Superior temporal gyrus (tissue), 1 donor: ENCODE data around the gene DDX10.
"Not testable (repeated sequence)": the region's sequence is repeated elsewhere in the genome, so short reads cannot be mapped to it uniquely, and the experiment has no call there.

ENCODE experiments used
- DNase-seq: peaks from one replicate; pipeline ENCODE4 v3.0.0-alpha.2; 2016; ENCODE audit errors: extremely low spot score

Gene DDX10

DNA sequence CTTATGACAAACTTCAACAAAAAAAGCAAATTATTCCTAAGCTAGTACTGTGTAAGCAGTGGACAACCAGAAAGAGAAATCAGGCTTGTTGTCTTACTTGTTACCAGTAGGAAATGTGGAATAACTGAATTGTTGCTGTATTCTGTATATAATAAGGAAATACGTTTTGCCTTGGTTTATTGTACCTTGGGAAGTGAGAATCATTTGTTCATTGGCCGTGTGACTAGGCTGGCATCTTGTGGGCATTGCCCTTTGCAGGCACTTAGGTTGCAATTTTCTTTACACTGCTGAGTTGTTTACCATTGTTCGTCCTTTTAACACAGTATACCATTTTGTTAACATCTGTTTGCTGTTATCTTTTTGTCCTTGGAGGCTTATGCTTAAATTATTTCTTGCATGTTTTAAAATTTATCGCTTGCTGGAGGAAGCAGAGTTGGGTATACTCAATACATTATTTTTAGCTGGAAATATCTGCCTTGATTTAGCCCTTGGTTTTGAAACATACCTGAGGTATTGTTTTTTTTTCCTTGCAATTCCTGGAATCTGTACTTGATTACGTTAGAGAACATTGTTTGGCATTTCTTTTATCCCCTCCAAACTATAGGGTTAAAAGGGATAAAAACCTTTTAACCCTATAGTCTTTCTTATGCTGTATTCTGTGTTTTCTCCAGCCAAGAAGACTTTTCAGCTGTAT lies 109.3 kb downstream of the DDX10 start:
- DNase-seq = no peak

DNA sequence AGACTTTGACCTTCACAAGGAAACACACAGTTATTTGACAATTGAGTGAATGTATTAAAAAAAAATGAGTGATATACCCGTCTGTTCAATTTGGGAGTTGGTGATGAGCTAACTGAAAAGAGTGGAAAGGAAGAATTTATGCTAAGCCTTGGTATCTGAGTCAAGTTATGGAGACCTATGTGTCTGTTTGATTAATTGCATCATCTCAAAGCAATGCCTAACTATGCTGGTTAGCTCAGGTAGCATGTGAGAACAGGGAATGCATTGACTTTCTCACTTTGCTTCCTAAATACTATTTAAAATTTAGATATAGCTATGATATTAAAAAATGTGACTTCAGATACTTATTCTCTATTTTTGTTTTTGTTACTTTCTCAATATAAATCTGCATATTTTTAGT lies 110.5 kb downstream of the DDX10 start:
- DNase-seq = no peak

DNA sequence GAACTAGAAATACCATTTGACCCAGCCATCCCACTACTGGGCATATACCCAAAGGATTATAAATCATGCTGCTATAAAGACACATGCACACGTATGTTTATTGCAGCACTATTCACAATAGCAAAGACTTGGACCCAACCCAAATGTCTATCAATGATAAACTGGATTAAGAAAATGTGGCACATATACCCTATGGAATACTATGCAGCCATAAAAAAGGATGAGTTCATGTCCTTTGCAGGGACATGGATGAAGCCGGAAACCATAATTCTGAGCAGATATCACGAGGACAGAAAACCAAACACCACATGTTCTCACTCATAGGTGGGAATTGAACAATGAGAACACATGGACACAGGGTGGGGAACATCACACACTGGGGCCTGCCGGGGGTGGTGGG lies 114.3 kb downstream of the DDX10 start:
- not testable (repeated sequence) for DNase-seq

DNA sequence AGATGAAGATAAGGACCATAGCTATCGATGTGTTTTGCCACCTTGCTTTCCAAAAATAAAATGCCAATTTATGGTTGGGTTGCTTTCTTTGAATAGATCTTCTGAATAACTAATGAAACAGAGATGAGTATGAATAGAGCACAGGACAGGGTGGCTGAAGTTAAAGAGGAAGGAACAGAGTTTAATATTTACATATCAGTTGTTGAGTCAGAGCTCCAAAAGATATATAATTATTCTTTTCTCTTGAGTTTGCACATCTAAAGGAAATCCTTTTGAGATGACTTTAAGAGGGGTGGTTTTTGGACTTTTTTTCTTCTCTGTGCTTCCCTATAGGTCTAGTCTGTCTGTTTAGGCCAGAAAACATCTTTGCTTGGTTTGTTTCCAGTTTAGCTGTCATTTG lies 115.2 kb downstream of the DDX10 start:
- no peak for DNase-seq

DNA sequence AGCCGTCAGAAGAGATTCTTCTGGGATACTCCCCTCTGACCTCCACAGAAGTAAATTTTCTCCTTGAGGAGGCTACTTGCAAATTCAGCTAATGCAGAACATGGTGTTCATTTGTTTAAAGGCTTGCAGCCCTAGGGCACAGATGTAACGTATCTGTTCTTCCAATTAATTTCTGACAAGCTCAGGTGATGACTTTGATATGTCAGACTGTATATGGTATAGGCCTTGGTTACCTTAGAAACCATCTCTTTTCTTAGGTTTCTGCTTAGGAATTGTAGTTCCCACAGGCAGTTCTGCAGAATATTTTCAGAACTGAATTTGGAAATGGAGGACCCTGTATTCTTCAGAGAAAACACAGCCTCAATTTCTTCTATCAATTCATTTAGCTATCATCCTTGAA lies 117.1 kb downstream of the DDX10 start:
- DNase-seq = no peak

DNA sequence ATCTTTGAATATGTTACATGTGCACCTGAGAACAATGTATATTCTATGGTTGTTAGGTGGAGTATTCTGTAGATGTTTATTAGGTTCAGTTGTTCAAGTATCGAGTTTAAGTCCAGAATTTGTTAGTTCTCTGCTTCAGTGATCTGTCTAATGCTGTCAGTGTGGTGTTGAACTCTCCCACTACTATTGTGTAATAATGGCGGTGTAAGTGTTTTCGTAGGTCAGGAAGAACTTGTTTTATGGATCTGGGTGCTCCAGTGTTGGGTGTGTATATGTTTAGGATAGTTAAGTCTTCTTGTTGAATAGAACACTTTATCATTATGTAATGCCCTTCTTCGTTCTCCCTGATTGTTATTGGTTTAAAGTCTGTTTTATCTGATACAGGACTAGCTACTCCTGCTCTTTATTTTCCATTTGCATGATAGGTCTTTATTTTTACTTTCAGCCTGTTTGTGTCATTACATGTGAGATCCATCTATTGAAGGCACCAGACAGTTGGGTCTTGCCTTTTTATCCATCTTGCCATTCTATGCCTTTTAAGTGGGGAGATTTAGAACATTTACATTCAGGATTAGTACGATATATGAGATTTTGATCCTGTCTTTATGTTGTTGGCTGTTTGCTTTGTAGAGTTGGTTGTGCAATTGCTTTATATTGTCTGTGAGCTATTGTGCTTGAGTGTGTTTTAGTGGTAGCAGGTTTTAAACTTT lies 121.6 kb downstream of the DDX10 start:
- no peak for DNase-seq

DNA sequence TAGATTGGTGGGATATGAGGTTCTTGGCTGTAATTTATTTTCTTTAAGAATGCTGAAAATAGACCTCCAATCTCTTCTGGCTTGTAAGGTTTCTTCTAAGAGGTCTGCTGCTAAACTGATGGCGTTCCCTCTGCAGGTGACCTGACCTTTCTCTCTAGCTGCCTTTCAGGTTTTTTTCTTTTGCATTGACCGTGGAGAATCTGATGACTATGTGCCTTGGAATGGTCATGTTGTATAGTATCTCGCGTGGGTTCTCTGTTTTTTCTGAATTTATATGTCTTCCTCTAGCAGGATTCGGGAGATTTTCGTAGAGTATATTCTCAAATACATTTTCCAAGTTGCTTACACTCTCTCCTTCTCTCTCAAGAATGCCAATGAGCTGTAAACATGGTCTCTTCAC lies 122.2 kb downstream of the DDX10 start:
- no peak for DNase-seq

DNA sequence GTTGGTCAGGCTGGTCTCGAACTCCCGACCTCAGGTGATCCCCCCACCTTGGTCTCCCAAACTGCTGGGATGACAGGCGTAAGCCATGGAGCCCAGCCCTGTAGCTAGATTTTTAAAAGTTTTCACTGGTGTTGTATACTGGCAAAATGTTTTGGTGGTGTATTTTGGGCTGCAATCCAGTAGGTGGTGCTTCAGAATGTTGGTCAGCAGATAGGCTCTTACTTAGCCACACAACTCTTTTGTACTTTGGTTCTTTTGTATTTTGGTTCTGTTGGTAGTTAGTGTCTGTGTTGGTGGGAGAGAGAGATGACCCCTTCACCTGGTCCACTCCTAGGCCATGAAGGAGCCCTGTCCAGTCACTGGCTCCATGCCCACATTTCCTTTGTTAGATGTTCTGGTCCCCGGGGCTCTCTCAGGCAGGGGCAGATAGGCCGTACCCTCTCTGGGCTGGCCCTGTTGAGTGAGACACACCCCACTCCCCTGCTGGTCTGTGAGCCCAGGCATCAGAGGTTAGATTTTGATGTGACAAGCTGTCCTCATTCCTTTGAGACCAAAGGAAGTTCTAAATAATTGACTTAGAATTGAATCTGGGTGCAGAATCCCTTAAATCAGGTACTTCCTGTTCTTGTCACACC lies 123.8 kb downstream of the DDX10 start:
- DNase-seq = no peak

DNA sequence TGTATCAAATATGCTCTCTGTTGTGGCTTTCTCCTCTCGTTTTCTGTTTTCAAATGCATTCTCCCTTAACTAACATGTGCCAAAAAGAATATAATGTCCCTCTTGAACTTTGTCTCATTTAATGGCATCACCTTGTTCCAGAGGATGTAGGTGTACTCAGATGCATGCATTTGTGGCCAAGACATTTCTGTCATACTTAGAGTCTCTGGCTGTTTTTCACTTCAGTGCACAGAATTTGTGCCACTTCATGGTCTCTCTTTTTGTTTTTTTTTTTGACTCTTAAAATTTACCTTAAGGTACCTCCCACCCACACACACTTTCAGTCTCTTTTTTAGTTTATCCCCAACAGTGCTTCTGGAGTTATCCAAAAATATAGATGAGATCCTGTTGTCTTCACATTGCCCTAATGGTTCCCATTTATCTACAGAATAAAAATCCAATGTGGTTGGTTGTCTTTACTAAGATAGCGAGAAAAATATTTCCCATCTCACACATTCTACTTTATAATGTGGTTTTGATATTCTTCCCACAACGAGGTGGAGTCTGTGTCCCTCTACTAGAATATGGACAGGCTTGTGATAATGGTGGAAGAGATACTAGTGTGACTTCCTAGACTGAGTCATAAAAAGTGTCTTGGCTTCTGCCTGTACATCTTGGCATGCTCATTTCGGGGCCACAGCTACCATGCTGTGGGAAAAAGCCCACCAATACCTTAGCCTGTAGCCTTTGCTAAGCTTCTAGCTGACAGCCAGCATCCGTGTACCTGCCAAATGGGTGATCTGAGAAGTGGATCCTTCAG lies 125.8 kb downstream of the DDX10 start:
- DNase-seq = no peak

DNA sequence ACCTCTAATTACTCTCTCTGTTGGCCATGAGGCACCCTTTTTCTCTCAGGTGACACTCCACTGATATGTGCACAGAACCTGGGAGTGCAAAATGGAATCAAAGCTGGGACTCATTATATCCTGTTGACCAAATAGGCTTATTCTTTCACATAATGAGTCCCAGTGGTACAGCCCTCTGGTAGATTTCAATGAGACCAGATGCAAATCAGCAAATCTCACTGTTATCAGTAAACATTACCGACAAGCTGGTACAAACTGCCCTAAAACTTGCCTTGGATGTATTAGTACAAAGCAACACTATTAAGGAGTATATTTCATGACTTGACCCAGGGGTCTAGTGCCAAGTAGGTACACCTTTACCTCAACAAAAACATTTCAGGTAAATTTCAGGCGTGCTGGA lies 128.3 kb downstream of the DDX10 start:
- no peak for DNase-seq

DNA sequence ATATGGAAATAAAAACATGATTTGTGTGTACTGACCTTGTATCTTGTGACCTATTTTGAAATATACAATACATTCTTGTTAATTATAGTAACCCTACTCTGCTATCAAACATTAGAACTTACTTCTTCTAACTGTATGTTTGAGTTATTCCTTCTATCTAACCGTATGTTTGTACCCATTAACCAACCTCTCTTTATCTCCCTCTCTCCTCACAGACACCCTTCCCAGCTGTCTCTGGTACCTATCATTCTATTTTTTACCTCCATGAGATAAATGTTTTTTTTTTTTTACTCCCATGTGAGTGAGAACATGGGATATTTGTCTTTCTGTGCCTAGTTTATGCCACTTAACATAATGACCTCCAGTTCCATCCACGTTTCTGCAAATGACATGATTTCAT lies 128.7 kb downstream of the DDX10 start:
- DNase-seq = no peak

DNA sequence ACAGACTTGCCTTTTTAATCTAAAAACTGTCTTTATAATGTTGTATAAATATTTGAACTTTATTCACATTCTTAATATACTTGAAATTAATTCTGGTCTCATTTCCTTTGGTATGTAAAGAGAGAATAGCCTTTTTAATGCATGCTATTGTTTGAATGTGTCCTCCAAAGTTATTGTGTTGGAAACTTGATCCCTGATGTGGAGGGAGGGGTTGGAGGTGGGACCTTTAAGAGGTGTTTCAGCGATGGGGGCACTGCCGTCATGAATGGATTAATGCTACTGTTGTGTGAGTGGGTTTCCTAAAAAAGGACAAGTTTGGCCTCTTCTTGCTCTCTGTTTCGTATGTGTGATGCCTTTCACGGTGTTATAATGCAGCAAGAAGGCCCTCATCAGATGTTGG lies 131.7 kb downstream of the DDX10 start:
- no peak for DNase-seq

DNA sequence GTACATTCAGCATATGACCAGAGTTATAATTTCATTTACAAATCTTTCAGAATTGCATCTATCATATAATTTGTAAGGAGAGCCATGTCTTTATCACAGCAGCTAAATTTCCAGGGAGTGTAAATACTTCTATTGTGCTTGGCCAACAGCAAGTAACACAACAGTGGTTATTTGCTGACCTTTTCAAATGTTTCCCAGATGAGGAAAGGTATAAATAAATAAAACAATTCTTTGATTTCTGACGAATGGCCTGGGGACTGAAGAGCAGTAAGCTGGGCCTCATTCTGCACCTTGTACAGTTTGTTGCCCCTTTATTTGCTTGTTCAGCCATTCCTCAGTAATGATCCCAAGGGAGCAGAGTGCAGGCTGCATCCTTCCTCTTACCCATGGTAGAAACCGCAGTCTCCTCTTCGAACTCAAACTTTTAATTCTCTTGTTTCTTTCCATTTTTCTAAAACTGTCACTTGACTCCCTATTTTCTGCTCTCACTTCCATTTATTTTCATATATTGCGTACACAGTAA lies 132.8 kb downstream of the DDX10 start:
- DNase-seq = no peak

DNA sequence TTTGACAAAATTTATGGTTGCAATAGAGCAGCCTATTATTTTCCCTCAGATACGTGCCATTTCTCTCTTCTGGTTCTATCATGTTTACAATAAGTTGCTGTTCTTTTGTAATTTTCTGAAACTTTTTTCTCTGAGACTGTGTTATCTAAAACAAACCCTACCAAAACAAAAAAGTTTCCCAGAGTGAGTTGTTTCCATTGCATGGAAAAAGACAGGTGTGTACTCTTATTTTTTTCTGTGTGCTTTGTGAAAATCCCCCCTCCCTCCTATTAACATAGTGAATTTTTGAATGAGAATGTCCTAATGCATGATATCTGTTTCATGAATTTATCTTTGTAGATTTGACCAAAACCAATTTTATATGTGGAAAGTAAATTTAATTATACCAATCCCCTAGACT lies 137.6 kb downstream of the DDX10 start:
- no peak for DNase-seq

DNA sequence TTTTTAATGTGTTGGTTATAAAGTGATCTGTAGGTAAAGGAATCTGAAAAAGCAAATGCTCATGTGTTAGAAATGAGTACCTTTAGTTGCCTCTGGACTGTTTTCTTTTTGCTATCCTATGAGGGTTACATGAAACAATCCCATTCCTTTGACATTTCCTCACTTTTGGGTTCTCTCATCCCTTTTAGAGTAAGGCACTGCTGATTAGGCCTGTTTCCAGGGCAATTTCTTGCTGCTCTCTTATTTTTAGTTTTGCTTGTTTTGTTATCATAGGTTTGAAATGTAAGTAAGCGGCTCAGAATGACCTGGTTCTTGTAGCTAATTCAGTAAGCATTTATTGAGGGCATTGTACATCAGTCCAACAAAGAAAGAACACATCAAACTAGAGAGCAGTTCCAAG lies 138.9 kb downstream of the DDX10 start:
- DNase-seq = no peak

DNA sequence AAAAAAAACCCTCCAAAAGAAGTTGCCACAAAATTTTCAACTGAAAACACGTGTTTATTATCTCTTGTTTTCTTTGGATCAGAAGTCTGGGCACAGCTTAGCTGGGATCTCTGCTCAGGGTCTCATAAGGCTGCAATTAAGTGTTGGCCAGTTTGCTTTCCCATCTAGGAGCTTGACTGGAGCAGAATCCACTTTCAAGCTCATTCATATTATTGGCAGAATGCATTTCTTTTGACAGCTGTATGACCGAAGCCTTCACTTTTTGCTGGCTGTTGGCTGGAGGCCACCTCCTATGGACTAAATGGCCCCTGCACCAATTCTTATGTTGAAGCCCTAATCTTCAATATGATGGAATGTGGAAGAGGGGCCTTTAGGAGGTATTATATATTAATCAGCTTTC lies 139.6 kb downstream of the DDX10 start:
- no peak for DNase-seq

DNA sequence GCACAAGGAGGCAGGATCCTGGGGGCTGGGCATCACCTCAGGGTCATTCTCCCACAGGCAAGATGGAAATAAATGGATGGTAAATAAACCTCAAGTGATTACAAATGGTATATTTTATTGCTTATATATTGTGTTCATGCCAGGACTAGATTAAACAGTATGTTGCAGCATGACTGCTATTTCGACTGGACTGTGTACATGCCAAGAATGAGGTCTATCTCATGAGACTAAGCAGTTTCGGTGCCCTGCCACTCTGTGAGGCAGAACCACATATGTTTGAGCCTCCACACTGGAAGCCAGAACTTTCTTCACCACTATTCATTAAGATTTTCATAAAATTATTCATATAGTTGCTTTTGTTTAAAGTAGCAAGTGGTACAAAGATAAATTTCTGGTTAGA lies 140.2 kb downstream of the DDX10 start:
- no peak for DNase-seq

DNA sequence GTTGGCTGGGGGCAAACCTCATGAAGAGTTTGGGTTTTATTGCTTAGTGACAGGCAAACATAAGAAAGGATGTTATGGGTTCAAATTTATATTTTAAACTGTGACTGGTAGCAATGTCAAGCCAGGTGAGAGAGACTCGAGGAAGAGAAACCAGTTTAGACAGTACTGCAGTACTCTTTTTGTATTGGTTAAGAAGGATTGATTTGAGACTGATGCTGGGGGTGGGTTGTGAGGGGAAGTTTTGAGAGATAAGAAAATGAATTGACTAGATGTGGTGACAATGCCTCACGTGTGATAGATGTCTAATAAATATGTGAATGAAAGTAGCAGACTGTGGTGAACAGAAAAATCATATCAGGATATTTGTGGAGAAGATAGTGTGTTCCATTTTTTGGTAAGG lies 142.4 kb downstream of the DDX10 start:
- DNase-seq = no peak

DNA sequence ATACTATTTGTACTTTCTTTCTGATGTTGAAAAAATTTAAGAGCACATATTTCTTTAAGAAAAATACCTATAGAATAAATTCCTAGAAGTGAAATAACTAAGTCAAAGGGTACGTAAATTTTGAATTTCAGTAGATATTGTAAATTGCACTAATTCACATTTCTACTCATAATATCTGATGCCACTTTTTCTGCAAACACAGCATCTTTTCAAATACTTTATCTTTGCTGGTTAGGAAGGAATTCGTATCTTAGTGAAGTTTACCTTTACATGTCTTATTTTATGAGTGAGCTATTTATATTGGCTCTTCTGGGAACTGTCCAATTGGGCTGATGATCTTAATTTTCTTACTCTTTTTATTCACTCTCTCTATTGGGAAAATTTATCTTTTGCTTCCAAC lies 148.2 kb downstream of the DDX10 start:
- no peak for DNase-seq

DNA sequence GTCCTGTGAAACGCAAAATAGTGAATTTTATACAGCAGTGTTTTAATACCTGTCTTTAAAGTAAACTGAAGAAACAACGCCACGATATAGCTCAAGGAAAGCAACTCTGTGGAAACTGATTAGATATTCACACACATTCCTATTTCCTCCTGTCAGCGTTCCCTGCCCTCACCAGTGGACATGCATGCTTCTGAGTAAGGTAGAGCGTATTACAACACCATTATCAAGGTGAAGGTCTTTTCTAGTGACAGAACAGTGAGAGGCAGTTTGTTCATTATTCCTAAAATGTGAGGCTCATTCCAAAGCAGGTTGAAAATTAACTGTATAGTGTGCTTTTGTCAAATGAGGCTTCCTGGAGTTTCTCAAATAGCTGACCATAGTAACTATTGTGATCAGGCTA lies 153.1 kb downstream of the DDX10 start:
- DNase-seq = no peak

DNA sequence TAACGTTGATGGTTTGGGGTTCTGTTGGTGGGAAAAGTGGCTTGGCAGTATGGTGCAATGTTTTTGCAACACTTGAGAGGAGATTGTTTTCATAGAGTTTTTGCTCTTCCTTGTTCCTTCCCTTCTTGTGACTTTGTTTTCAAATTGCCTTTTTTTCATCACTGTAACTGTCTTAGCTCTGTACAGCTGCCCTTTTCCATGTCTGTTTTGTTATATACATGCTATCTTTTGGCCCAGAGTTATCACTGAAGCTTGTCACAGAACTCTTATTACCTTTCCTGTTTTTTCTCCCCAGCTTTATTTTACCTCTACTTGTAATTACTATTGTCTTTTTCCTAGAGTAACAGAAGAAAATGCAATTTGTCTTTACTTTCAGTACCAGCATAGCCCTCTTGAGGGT lies 154.1 kb downstream of the DDX10 start:
- no peak for DNase-seq

DNA sequence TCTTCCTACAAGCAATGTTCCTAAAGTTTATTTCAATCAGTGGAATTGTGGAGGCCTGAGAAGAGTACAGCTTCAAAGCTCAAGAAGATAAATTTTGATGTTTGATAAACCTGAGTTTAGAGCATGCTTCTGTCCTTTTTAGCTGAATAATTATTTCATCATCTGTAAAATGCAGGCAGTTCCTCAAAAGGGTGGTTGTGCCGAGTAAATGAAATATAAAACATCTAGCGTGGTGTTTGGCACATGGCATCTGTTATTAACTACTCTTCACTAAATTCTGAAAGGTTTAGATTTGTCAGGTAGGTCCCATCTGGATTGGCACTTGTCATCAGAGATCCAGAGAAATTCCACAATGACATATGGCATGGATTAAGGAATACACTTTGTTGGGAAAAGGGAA lies 155.1 kb downstream of the DDX10 start:
- DNase-seq = no peak
